Measurements from ENCODE around the gene KRT15.

Gene KRT15

GRCh38 chr17:41504246-41504977, 14.3 kb downstream of the KRT15 start:
- H3K27ac ChIP-seq: no peak overlapping the region
- H3K9me3 ChIP-seq (ENCODE audit: severe bottlenecking): no peaks in the 10 kb centered on the region
- H3K27me3 ChIP-seq (ENCODE audit: insufficient read depth, low read depth, severe bottlenecking): no peaks in the 10 kb centered on the region
- no peak overlapping the region for H3K4me3 ChIP-seq (ENCODE audit: low read depth, low read length)
- TF ChIP-seq, protein P1, sequence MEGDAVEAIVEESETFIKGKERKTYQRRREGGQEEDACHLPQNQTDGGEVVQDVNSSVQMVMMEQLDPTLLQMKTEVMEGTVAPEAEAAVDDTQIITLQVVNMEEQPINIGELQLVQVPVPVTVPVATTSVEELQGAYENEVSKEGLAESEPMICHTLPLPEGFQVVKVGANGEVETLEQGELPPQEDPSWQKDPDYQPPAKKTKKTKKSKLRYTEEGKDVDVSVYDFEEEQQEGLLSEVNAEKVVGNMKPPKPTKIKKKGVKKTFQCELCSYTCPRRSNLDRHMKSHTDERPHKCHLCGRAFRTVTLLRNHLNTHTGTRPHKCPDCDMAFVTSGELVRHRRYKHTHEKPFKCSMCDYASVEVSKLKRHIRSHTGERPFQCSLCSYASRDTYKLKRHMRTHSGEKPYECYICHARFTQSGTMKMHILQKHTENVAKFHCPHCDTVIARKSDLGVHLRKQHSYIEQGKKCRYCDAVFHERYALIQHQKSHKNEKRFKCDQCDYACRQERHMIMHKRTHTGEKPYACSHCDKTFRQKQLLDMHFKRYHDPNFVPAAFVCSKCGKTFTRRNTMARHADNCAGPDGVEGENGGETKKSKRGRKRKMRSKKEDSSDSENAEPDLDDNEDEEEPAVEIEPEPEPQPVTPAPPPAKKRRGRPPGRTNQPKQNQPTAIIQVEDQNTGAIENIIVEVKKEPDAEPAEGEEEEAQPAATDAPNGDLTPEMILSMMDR (IDR thresholded peaks at IDR 0.05; ENCODE audit: low read depth, low read length): no peak
- H3K36me3 ChIP-seq: no peaks in the 10 kb centered on the region
- DNase-seq: no peak

DNA sequence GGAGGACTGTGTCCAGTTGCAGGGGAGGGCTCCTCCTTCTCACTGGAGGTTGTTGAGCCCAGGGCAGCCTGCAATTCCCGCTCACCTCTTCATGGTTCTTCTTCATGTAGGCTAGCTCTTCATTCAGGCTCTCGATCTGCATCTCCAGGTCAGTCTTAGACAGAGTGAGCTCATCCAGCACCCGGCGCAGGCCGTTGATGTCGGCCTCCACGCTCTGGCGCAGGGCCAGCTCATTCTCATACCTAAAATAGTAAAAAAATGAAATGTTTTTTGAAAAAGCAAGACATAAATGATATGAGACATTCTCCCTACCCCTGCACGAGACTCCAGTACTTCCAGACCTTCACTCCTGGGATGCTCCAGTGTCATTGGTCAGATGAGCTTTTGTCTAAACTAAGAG, 15.5 kb downstream of the KRT15 start:
- Histone ChIP-seq H3K27ac (no peak overlapping the region), H3K9me3 (ENCODE audit: severe bottlenecking) (peaks cover 1% of the 10 kb centered on the region), H3K36me3 (no peaks in the 10 kb centered on the region), H3K4me3 (ENCODE audit: low read depth, low read length) (no peak overlapping the region), H3K27me3 (ENCODE audit: insufficient read depth, low read depth, severe bottlenecking) (no peaks in the 10 kb centered on the region)
- no peak for DNase-seq
- TF ChIP-seq, protein P1 (IDR thresholded peaks at IDR 0.05; ENCODE audit: low read depth, low read length): no peak

- TF ChIP-seq, protein P1 (IDR thresholded peaks at IDR 0.05; ENCODE audit: low read depth, low read length): no peak
- Histone ChIP-seq H3K27ac (no peak overlapping the region), H3K27me3 (ENCODE audit: insufficient read depth, low read depth, severe bottlenecking) (no peaks in the 10 kb centered on the region), H3K9me3 (ENCODE audit: severe bottlenecking) (peaks cover 2% of the 10 kb centered on the region), H3K36me3 (no peaks in the 10 kb centered on the region), H3K4me3 (ENCODE audit: low read depth, low read length) (no peak overlapping the region)
- DNase-seq: no peak
Observed at GRCh38 chr17:41500131-41500911, 18.4 kb downstream of the KRT15 start.

GRCh38 chr17:41499714-41500113, 19.0 kb downstream of the KRT15 start:
- TF ChIP-seq, protein P1 (IDR thresholded peaks at IDR 0.05; ENCODE audit: low read depth, low read length): no peak
- H3K9me3 ChIP-seq (ENCODE audit: severe bottlenecking): peaks cover 2% of the 10 kb centered on the region
- no peaks in the 10 kb centered on the region for H3K36me3 ChIP-seq
- no peak overlapping the region for H3K4me3 ChIP-seq (ENCODE audit: low read depth, low read length)
- no peak for DNase-seq
- H3K27me3 ChIP-seq (ENCODE audit: insufficient read depth, low read depth, severe bottlenecking): no peaks in the 10 kb centered on the region
- H3K27ac ChIP-seq: no peak overlapping the region

- TF ChIP-seq, protein P1 (IDR thresholded peaks at IDR 0.05; ENCODE audit: low read depth, low read length): no peak
- Histone ChIP-seq H3K27me3 (ENCODE audit: insufficient read depth, low read depth, severe bottlenecking) (no peaks in the 10 kb centered on the region), H3K27ac (no peak overlapping the region), H3K4me3 (ENCODE audit: low read depth, low read length) (no peak overlapping the region), H3K9me3 (ENCODE audit: severe bottlenecking) (peaks cover 2% of the 10 kb centered on the region), H3K36me3 (no peaks in the 10 kb centered on the region)
- no peak for DNase-seq
Observed at GRCh38 chr17:41498276-41498675, 20.4 kb downstream of the KRT15 start.
